ENCODE results near the gene RASL11A.

DNA sequence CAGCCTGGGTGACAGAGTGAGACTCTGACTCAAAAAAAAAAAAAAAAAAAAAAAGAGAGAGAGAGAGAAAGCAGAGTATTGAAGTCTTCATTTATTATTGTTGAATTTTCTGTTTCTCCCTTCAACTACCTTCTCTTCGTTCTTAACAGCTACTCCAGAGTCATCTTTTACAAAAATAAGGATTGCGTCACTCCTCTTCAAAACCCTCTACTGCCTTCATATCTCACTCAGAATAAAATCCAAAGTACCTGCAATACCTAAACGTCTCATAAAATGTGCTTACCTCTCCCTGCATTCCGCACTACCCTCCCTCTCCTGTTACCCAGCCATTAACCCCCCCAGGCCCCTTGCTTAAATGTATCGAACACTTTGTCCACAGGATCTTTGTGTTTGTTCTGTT, 36.7 kb upstream of the RASL11A start:
- TF ChIP-seq, protein P1, sequence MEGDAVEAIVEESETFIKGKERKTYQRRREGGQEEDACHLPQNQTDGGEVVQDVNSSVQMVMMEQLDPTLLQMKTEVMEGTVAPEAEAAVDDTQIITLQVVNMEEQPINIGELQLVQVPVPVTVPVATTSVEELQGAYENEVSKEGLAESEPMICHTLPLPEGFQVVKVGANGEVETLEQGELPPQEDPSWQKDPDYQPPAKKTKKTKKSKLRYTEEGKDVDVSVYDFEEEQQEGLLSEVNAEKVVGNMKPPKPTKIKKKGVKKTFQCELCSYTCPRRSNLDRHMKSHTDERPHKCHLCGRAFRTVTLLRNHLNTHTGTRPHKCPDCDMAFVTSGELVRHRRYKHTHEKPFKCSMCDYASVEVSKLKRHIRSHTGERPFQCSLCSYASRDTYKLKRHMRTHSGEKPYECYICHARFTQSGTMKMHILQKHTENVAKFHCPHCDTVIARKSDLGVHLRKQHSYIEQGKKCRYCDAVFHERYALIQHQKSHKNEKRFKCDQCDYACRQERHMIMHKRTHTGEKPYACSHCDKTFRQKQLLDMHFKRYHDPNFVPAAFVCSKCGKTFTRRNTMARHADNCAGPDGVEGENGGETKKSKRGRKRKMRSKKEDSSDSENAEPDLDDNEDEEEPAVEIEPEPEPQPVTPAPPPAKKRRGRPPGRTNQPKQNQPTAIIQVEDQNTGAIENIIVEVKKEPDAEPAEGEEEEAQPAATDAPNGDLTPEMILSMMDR (conservative IDR thresholded peaks at IDR 0.05; ENCODE audit: low read depth, low read length): no peak
- TF ChIP-seq EZH2 (IDR thresholded peaks at IDR 0.05; ENCODE audit: low read length, unreplicated experiment): no peak
